Common myeloid progenitor, CD34-positive (primary cell): Measurements from ENCODE around the gene QDPR.

Experiments used
- CTCF ChIA-PET: fragments of 350-600 bp; sonication (Branson Sonifier 250); formaldehyde crosslinking; loops from one replicate; lab custom pipeline; 2021; ENCODE audit warnings: antibody characterized with exemption; lab: Charles Lee
- POLR2A ChIA-PET: fragments of 350-600 bp; sonication (Branson Sonifier 250); formaldehyde crosslinking; loops from one replicate; lab custom pipeline; 2021; ENCODE audit warnings: antibody characterized with exemption; lab: Charles Lee
- DNase-seq, 3 donors: peaks; one replicate each; pipeline versions ENCODE4 v3.0.0 to v3.0.0-alpha.2; 2013
- H3K27ac ChIP-seq, 2 experiments: 1 replicate in 1 of 2; 2 replicates in 1 of 2; pipeline ENCODE4 v1.7.0; 2013; ENCODE audit warnings: inconsistent platforms in 2 of 2, low read length in 2 of 2, mild to moderate bottlenecking in 2 of 2, low read depth in 1 of 2, moderate library complexity in 1 of 2; ENCODE audit not compliant: severe bottlenecking in 2 of 2, insufficient read depth in 1 of 2, poor library complexity in 1 of 2
- H3K27me3 ChIP-seq, 5 experiments: replicated peaks in 2 of 5; 1 replicate in 3 of 5; 2 replicates in 2 of 5; pipeline versions ENCODE4 v1.6.1 to v1.7.0; 2013; ENCODE audit warnings: low read length in 4 of 5, mild to moderate bottlenecking in 2 of 5, moderate library complexity in 2 of 5, inconsistent platforms in 1 of 5; ENCODE audit not compliant: insufficient read depth in 5 of 5, control insufficient read depth in 4 of 5
- H3K36me3 ChIP-seq, 4 experiments: 1 replicate in 2 of 4; 2 replicates in 2 of 4; pipeline versions ENCODE4 v1.6.1 to v1.7.0; 2013; ENCODE audit warnings: low read length in 3 of 4, control low read depth in 1 of 4, mild to moderate bottlenecking in 1 of 4; ENCODE audit not compliant: control insufficient read depth in 4 of 4, insufficient read depth in 4 of 4
- H3K4me1 ChIP-seq, 4 experiments: 1 replicate in 3 of 4; 2 replicates in 1 of 4; pipeline versions ENCODE4 v1.6.1 to v1.7.1; 2013; ENCODE audit warnings: low read length in 3 of 4, mild to moderate bottlenecking in 3 of 4, control low read depth in 1 of 4, inconsistent platforms in 1 of 4, moderate library complexity in 1 of 4; ENCODE audit not compliant: control insufficient read depth in 4 of 4, insufficient read depth in 4 of 4; ENCODE audit errors: control extremely low read depth in 1 of 4
- H3K4me3 ChIP-seq, 7 experiments: 1 replicate in 4 of 7; 2 replicates in 3 of 7; pipeline versions ENCODE4 v1.5.1 to v1.7.0; 2013; ENCODE audit warnings: mild to moderate bottlenecking in 7 of 7, low read length in 6 of 7, moderate library complexity in 6 of 7, inconsistent platforms in 2 of 7, low read depth in 2 of 7, control low read depth in 1 of 7; ENCODE audit not compliant: insufficient read depth in 4 of 7, control insufficient read depth in 1 of 7; ENCODE audit errors: extremely low read depth in 1 of 7
- H3K9me3 ChIP-seq, 5 experiments: 1 replicate in 4 of 5; 2 replicates in 1 of 5; pipeline versions ENCODE4 v1.6.1 to v1.7.1; 2013; ENCODE audit warnings: low read length in 4 of 5, mild to moderate bottlenecking in 2 of 5, inconsistent platforms in 1 of 5, low read depth in 1 of 5, moderate library complexity in 1 of 5; ENCODE audit not compliant: control insufficient read depth in 4 of 5, insufficient read depth in 2 of 5; ENCODE audit errors: control extremely low read depth in 1 of 5
- WGBS: methylation state at CpG from one replicate; pipeline ENCODE4 v1.1.5; 2013; ENCODE audit not compliant: insufficient coverage; 5-methylcytosine and 5-hydroxymethylcytosine counted together

The QDPR gene

DNA sequence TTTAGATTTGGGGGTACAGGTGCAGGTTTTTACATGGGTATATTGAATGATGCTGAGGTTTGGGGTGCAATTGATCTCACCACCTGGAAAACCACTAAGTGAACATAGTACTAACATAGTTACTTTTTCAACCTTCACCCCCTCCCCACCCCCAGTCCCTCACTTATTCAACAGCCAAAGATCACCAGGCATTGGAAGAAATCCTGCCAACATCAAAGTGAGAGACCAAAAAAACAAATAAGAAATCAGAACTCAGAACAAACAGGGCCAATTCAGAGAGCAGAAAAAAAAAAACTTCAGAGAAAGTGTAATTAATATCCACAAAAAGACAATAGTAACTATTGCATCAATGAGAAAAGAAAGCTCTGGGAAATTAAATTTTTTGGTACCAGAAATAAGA is 44.6 kb upstream of the QDPR start:
- Histone ChIP-seq H3K9me3 (no peaks in the 10 kb centered on the region), H3K4me1 (no peaks in the 10 kb centered on the region), H3K4me3 (no peak overlapping the region), H3K36me3 (no peaks in the 10 kb centered on the region), H3K27ac (no peak overlapping the region), H3K27me3 (peaks cover 0 to under 1% (median 0%) of the 10 kb centered on the region in 5 experiments)
- DNase-seq, result no peak
- CTCF ChIA-PET, result no interaction called here
- POLR2A ChIA-PET, result interaction anchor here (0.6 kb wide), 1 partner anchor 15 kb away, joined by 3 read pairs; no protein-coding TSS in a partner anchor

DNA sequence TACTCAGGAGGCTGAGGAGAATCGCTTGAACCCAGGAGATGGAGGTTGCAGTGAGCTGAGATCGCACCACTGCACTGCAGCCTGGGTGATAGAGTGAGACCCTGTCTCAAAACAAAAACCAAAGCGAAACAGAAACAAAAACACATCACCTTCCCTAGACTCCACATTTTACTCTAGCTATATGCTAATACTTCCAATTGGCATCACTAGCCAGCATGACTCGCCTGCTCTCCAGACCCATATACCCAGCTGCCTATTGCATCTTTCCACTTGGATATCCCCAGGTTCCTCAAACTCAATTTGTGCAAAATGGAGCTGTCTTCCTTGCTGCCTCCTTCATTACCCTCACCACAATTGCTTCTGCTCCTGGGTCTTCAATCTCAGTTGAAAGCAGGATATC is 42.7 kb upstream of the QDPR start:
- POLR2A ChIA-PET, result no interaction called here
- no peak overlapping the region for H3K27ac ChIP-seq
- CTCF ChIA-PET, result interaction anchor here (0.6 to 1.2 kb wide), 2 partner anchors 45 to 70 kb away, joined by 3 read pairs; no protein-coding TSS in a partner anchor
- peak in 1 of 3 donors; percentile 5 for DNase-seq
- WGBS, result 73% methylated on average over 4 of the region's 4 CpGs
- no peaks in the 10 kb centered on the region for H3K4me1 ChIP-seq
- H3K4me3 ChIP-seq, result no peak overlapping the region
- no peaks in the 10 kb centered on the region for H3K36me3 ChIP-seq
- H3K27me3 ChIP-seq, result no peaks in the 10 kb centered on the region
- H3K9me3 ChIP-seq, result no peaks in the 10 kb centered on the region

DNA sequence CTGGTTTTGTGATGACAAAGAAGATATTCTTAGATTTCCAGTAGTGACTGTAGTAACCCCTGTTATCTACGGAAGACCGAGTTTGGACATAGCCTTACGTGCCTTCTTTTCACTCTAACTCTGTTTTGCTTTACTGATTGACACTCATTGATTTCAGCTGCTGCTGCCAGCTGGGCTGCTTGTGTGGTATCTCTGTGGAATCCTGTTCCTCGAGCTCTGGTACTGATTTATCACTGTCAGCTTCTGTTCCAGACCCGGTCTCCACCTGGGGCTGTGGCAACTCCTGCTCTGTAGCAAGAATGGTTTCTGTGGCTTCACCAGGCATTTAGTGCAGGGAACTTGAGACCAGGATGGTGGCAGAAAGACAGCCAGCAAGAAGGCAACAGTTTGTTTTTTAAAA is 40.5 kb upstream of the QDPR start:
- Histone ChIP-seq H3K27me3 (no peaks in the 10 kb centered on the region), H3K27ac (no peak overlapping the region), H3K4me1 (no peaks in the 10 kb centered on the region), H3K9me3 (no peaks in the 10 kb centered on the region), H3K36me3 (no peaks in the 10 kb centered on the region), H3K4me3 (no peak overlapping the region)
- ChIA-PET CTCF (interaction anchor here (0.9 to 1.4 kb wide), 2 partner anchors 15 to 84 kb away, joined by 3 to 4 read pairs; no protein-coding TSS in a partner anchor), POLR2A (no interaction called here)
- 47% methylated on average over 2 of the region's 5 CpGs for WGBS
- no peak for DNase-seq

DNA sequence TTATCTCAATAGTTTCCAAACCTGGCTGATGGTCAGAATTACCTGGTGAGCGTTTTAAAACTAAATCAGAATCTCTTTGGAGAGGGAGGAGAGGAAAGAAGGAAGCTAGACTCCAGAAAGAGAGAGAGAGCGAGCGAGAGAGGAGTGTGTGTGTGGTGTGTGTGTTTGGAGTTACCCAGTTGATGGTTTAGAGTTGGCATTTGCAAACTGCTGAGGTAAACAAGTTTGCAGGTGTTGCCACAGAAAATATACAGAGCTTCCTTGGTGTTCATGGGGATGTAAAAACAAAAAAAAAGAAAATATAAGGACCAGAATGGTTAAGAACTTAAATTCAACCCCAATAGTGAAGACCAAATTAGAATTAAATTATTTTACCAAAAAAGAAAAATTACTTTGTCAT is 38.7 kb upstream of the QDPR start:
- H3K4me3 ChIP-seq, result no peak overlapping the region
- H3K36me3 ChIP-seq, result no peaks in the 10 kb centered on the region
- CTCF ChIA-PET, result interaction anchor here (1.0 to 6.0 kb wide), 3 partner anchors 10 to 86 kb away, joined by 3 to 37 read pairs (median 16); no protein-coding TSS in a partner anchor
- DNase-seq, result no peak
- no peaks in the 10 kb centered on the region for H3K9me3 ChIP-seq
- 95% methylated on average over 3 of the region's 3 CpGs for WGBS
- POLR2A ChIA-PET, result no interaction called here
- no peaks in the 10 kb centered on the region for H3K4me1 ChIP-seq
- H3K27ac ChIP-seq, result no peak overlapping the region
- no peaks in the 10 kb centered on the region for H3K27me3 ChIP-seq

DNA sequence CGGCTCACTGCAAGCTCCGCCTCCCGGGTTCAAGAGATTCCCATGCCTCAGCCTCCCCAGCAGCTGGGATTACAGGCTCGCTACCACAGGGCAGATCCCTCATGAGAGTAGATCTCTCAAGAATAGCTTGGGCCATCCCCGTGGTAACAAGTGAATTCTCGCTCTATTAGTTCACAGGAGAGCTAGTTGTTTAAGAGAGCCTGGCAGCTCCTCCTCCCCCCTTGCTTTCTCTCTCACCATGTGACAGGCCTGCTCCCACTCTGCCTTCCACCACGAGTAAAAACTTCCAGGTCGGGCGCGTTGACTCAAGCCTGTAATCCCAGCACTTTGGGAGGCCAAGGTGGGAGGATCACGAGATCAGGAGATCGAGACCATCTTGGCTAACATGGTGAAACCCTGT is 34.8 kb upstream of the QDPR start:
- ChIA-PET CTCF (interaction anchor here (1.1 to 6.0 kb wide), 3 partner anchors 11 to 96 kb away, joined by 3 to 37 read pairs (median 5); no protein-coding TSS in a partner anchor), POLR2A (no interaction called here)
- no peak for DNase-seq
- H3K4me1 ChIP-seq, result no peaks in the 10 kb centered on the region
- no peaks in the 10 kb centered on the region for H3K27me3 ChIP-seq
- H3K9me3 ChIP-seq, result no peaks in the 10 kb centered on the region
- H3K4me3 ChIP-seq, result no peak overlapping the region
- no peaks in the 10 kb centered on the region for H3K36me3 ChIP-seq
- no peak overlapping the region for H3K27ac ChIP-seq
- WGBS, result 98% methylated on average over 8 of the region's 12 CpGs

DNA sequence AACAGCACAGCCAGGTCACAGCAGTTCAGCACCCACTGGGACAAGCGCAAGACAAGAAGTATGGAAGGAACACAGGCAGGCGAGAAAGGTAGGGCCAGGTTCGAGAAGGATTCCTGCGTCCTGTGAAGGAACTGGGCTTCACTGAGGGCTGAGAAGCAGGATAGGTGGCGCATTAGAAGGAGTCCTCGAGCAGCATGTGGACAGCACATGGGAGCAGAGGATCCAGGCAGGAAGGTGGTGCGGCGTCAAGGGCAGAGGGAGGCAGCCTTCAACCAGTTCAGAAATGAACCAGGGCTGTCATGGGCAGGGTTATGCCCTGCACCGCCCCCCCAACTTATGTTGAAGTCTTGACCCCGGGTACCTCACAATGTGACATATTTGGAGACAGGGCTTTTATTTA is 34.3 kb upstream of the QDPR start:
- H3K4me1 ChIP-seq, result no peaks in the 10 kb centered on the region
- no peaks in the 10 kb centered on the region for H3K27me3 ChIP-seq
- H3K27ac ChIP-seq, result no peak overlapping the region
- CTCF ChIA-PET, result interaction anchor here (1.1 to 6.0 kb wide), 2 partner anchors 10 to 91 kb away, joined by 5 to 37 read pairs; no protein-coding TSS in a partner anchor
- DNase-seq, result no peak
- POLR2A ChIA-PET, result no interaction called here
- no peaks in the 10 kb centered on the region for H3K9me3 ChIP-seq
- over 99% methylated on average over 9 of the region's 10 CpGs for WGBS
- H3K36me3 ChIP-seq, result no peaks in the 10 kb centered on the region
- H3K4me3 ChIP-seq, result no peak overlapping the region

DNA sequence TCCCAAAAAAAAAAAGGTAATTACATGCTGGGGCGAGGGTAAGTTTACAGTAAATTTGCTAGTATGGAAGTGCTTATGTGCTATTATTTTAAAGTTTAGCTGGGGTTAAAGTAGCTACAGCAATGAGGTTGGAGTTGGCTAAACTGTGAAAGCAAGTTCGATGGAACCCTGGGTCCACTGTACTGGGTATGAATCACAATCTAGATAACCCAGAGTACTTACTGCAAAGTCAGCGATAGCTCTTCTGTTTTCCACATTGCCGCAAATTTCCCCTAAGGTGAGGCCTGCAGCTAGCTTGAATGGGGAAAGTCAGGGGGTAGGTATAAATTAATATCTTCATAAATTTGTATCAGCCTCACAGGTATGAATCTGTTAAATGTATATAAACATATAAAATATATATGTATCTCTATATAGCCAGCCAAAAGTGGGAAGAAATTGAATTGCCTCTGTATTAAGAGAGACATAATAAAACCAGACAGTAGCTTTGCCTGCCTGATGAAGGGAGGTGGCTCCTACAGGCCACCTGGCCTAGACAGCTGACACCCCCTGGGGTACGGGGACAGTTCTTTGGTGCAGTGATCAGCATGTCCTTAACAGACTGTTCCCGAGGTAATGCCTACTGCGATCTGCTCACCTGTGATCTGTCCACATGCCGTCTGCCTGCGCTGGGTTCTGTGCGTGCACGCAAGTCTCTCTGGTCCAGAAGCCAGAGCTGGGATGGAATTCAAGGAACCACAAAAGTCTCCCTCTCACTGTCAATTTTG is 33.7 kb upstream of the QDPR start:
- no peaks in the 10 kb centered on the region for H3K9me3 ChIP-seq
- H3K36me3 ChIP-seq, result no peaks in the 10 kb centered on the region
- WGBS, result 91% methylated on average over 6 of the region's 11 CpGs
- DNase-seq, result no peak
- H3K27me3 ChIP-seq, result no peaks in the 10 kb centered on the region
- no peaks in the 10 kb centered on the region for H3K4me1 ChIP-seq
- no peak overlapping the region for H3K27ac ChIP-seq
- H3K4me3 ChIP-seq, result no peak overlapping the region
- ChIA-PET POLR2A (no interaction called here), CTCF (interaction anchor here (0.6 to 6.0 kb wide), 4 partner anchors 15 to 779 kb away, joined by 3 to 37 read pairs (median 4); no protein-coding TSS in a partner anchor)
